ENCODE measurements around the gene SLU7. TPM values are rescaled to one million over a fixed set of nuclear protein-coding genes. Genes with fewer than 3 reads are reported as not detected.

The SLU7 gene
- total and polyA plus RNA-seq, 7 donors = 22.4 to 80.3 (median 44.4) TPM

GRCh38 chr5:160375701-160376100 is 43.2 kb downstream of the SLU7 start:
- no peak overlapping the region for H3K4me3 ChIP-seq
- intact Hi-C loops (cut with DNase I) = no loop called here
- peaks cover 0 to 3% (median 0%) of the 10 kb centered on the region in 4 donors for H3K4me1 ChIP-seq
- H3K27ac ChIP-seq = no peak overlapping the region
- H3K9me3 ChIP-seq = no peaks in the 10 kb centered on the region
- H3K27me3 ChIP-seq = no peaks in the 10 kb centered on the region
- 81 to 85% methylated on average over 2 of the region's 2 CpGs for WGBS, 2 donors
- no peak for DNase-seq
- TF ChIP-seq POLR2A (IDR thresholded peaks at IDR 0.05) (no peak), CTCF (IDR thresholded peaks at IDR 0.05) (no peak)
- H3K36me3 ChIP-seq = no peaks in the 10 kb centered on the region

- no peak overlapping the region for H3K27ac ChIP-seq
- DNase-seq = no peak
- H3K4me1 ChIP-seq = peaks cover 0 to 5% (median under 1%) of the 10 kb centered on the region in 4 donors
- intact Hi-C loops (cut with DNase I) = no loop called here
- H3K9me3 ChIP-seq = no peaks in the 10 kb centered on the region
- H3K27me3 ChIP-seq = no peaks in the 10 kb centered on the region
- H3K36me3 ChIP-seq = no peaks in the 10 kb centered on the region
- TF ChIP-seq POLR2AphosphoS5 (IDR thresholded peaks at IDR 0.05) = no peak
- TF ChIP-seq POLR2A (IDR thresholded peaks at IDR 0.05) = no peak
- no peak for TF ChIP-seq EP300 (IDR thresholded peaks at IDR 0.05)
- TF ChIP-seq CTCF (IDR thresholded peaks at IDR 0.05) = no peak
- no peak overlapping the region for H3K4me3 ChIP-seq
These were observed 43.7 kb downstream of the SLU7 start for GRCh38 chr5:160375166-160375565.

- Histone ChIP-seq H3K9me3 (no peaks in the 10 kb centered on the region), H3K4me1 (peaks cover 0 to 12% (median 9%) of the 10 kb centered on the region in 4 donors), H3K4me3 (no peak overlapping the region), H3K27ac (no peak overlapping the region), H3K36me3 (no peaks in the 10 kb centered on the region), H3K27me3 (no peaks in the 10 kb centered on the region)
- intact Hi-C loops (cut with DNase I) = no loop called here
- no peak for DNase-seq
- no peak for TF ChIP-seq CTCF (IDR thresholded peaks at IDR 0.05)
- no peak for TF ChIP-seq POLR2A (IDR thresholded peaks at IDR 0.05)
- no peak for TF ChIP-seq EP300 (IDR thresholded peaks at IDR 0.05)
- TF ChIP-seq POLR2AphosphoS5 (IDR thresholded peaks at IDR 0.05) = no peak
These were observed 47.6 kb downstream of the SLU7 start for GRCh38 chr5:160371294-160371693.

- Histone ChIP-seq H3K27me3 (no peaks in the 10 kb centered on the region), H3K9me3 (no peaks in the 10 kb centered on the region), H3K4me1 (peaks cover 0 to 12% (median 9%) of the 10 kb centered on the region in 4 donors), H3K36me3 (no peaks in the 10 kb centered on the region), H3K4me3 (peak overlapping the region; percentile 46 to 77 (median 68)), H3K27ac (peak overlapping the region in 3 of 4 donors; percentile 74 to 77 (median 75))
- intact Hi-C loops (cut with DNase I) = no loop called here
- WGBS, 2 donors = 50 to 51% methylated on average over 12 of the region's 12 CpGs
- no peak for DNase-seq
- TF ChIP-seq POLR2AphosphoS5 (IDR thresholded peaks at IDR 0.05) = no peak
- TF ChIP-seq EP300 (IDR thresholded peaks at IDR 0.05) = no peak
- no peak for TF ChIP-seq POLR2A (IDR thresholded peaks at IDR 0.05)
- TF ChIP-seq CTCF (IDR thresholded peaks at IDR 0.05) = no peak
These were observed 48.2 kb downstream of the SLU7 start for GRCh38 chr5:160370713-160371034.

- Histone ChIP-seq H3K9me3 (no peaks in the 10 kb centered on the region), H3K27me3 (no peaks in the 10 kb centered on the region), H3K4me1 (peaks cover 0 to 12% (median 9%) of the 10 kb centered on the region in 4 donors), H3K27ac (peak within 1 kb of the TSS; percentile 72 to 77 (median 74)), H3K36me3 (no peaks in the 10 kb centered on the region), H3K4me3 (peak within 1 kb of the TSS; percentile 46 to 77 (median 68))
- intact Hi-C loops (cut with DNase I) = no loop called here
- 1 to 2% methylated on average over 45 of the region's 45 CpGs for WGBS, 2 donors
- DNase-seq = peak; percentile 84
- TF ChIP-seq EP300 (IDR thresholded peaks at IDR 0.05) (no peak), POLR2AphosphoS5 (IDR thresholded peaks at IDR 0.05) (peak in 1 of 4 donors; percentile 57)
These were observed 48.7 kb downstream of the SLU7 start, which contains the start of gene C1QTNF2 for GRCh38 chr5:160369990-160370712. Gene C1QTNF2, minus strand, starts transcription at chr5:160370626. Its CDS starts 15,615 bp downstream, at chr5:160355011.
